Measurements from ENCODE around the gene C16orf87. TPM values are rescaled to one million over a fixed set of nuclear protein-coding genes. Genes with fewer than 3 reads are reported as not detected.
A peak's percentile ranks its signal among the peaks of the same experiment; 100 is the strongest.
"Not testable (repeated sequence)": the region's sequence is repeated elsewhere in the genome, so short reads cannot be mapped to it uniquely, and the experiment has no call there.

C16orf87 gene
- 10.4 and 11.5 TPM in 2 replicates for total RNA-seq (2014; rRNA removed; shearing (Covaris generic))

GRCh38 chr16:46830902-46831647 lies at the start of gene C16orf87:
Gene C16orf87, minus strand, starts transcription at chr16:46831180. Its CDS starts 31 bp downstream, at chr16:46831149.
- DNase-seq (ENCODE audit: low spot score): peak; percentile 92

GRCh38 chr16:46875243-46875642 lies 44.3 kb upstream of the C16orf87 start:
- no peak for DNase-seq (ENCODE audit: low spot score)

GRCh38 chr16:46873201-46873600 lies 42.2 kb upstream of the C16orf87 start:
- no peak for DNase-seq (ENCODE audit: low spot score)

- DNase-seq (ENCODE audit: low spot score): no peak
Measured at GRCh38 chr16:46871597-46871996, 40.6 kb upstream of the C16orf87 start.

- not testable (repeated sequence) for DNase-seq (ENCODE audit: low spot score)
Measured at GRCh38 chr16:46868891-46869290, 37.9 kb upstream of the C16orf87 start.

- not testable (repeated sequence) for DNase-seq (ENCODE audit: low spot score)
Measured at GRCh38 chr16:46867486-46867885, 36.5 kb upstream of the C16orf87 start.

GRCh38 chr16:46866286-46866685 lies 35.3 kb upstream of the C16orf87 start:
- DNase-seq (ENCODE audit: low spot score): no peak

GRCh38 chr16:46862555-46863447 lies 31.8 kb upstream of the C16orf87 start:
- no peak for DNase-seq (ENCODE audit: low spot score)

GRCh38 chr16:46859719-46860152 lies 28.8 kb upstream of the C16orf87 start:
- peak; percentile 69 for DNase-seq (ENCODE audit: low spot score)

- DNase-seq (ENCODE audit: low spot score): no peak
Measured at GRCh38 chr16:46858151-46858550, 27.2 kb upstream of the C16orf87 start.

GRCh38 chr16:46857368-46857945 lies 26.5 kb upstream of the C16orf87 start:
- peak; percentile 50 for DNase-seq (ENCODE audit: low spot score)

- DNase-seq (ENCODE audit: low spot score): no peak
Measured at GRCh38 chr16:46855389-46855788, 24.4 kb upstream of the C16orf87 start.

- no peak for DNase-seq (ENCODE audit: low spot score)
Measured at GRCh38 chr16:46854846-46855245, 23.9 kb upstream of the C16orf87 start.

- DNase-seq (ENCODE audit: low spot score): peak; percentile 50
Measured at GRCh38 chr16:46853713-46854443, 22.9 kb upstream of the C16orf87 start.

- DNase-seq (ENCODE audit: low spot score): no peak
Measured at GRCh38 chr16:46852130-46852529, 21.1 kb upstream of the C16orf87 start.

- DNase-seq (ENCODE audit: low spot score): no peak
Measured at GRCh38 chr16:46850619-46851555, 19.9 kb upstream of the C16orf87 start.

- no peak for DNase-seq (ENCODE audit: low spot score)
Measured at GRCh38 chr16:46848768-46849764, 18.1 kb upstream of the C16orf87 start.

GRCh38 chr16:46845952-46846351 lies 15.0 kb upstream of the C16orf87 start:
- no peak for DNase-seq (ENCODE audit: low spot score)

- no peak for DNase-seq (ENCODE audit: low spot score)
Measured at GRCh38 chr16:46844771-46845170, 13.8 kb upstream of the C16orf87 start.

All from H4 (cell line).